HG02588 (cell line): ENCODE data around the gene SARNP.
"Not testable (repeated sequence)": the region's sequence is repeated elsewhere in the genome, so short reads cannot be mapped to it uniquely, and the experiment has no call there.

Experiments
- ATAC-seq: cut with Tn5 transposase; IDR thresholded peaks from one replicate; pipeline ENCODE4 v1.9.1; 2021; ENCODE audit warnings: mild to moderate bottlenecking, moderate library complexity; ENCODE audit not compliant: unreplicated experiment

The SARNP gene

GRCh38 chr12:55817345-55818139, at the start of gene SARNP, which contains the start of gene ORMDL2:
Gene SARNP, minus strand, starts transcription at chr12:55817724. Its CDS starts 23 bp downstream, at chr12:55817701.
Gene ORMDL2, plus strand, starts transcription at chr12:55818041. Its CDS starts 959 bp downstream, at chr12:55819000.
- peak; percentile 96 for ATAC-seq

GRCh38 chr12:55866454-55867004, 49.0 kb upstream of the SARNP start:
- not testable (repeated sequence) for ATAC-seq

- no peak for ATAC-seq
Measured at GRCh38 chr12:55865327-55865726, 47.8 kb upstream of the SARNP start.

GRCh38 chr12:55862931-55863330, 45.4 kb upstream of the SARNP start:
- ATAC-seq = not testable (repeated sequence)

GRCh38 chr12:55862286-55862685, 44.8 kb upstream of the SARNP start:
- no peak for ATAC-seq

- ATAC-seq = no peak
Measured at GRCh38 chr12:55861871-55862270, 44.3 kb upstream of the SARNP start.

- ATAC-seq = no peak
Measured at GRCh38 chr12:55861396-55861795, 43.9 kb upstream of the SARNP start.

GRCh38 chr12:55852740-55853139, 35.2 kb upstream of the SARNP start:
- ATAC-seq = no peak

- no peak for ATAC-seq
Measured at GRCh38 chr12:55850893-55851292, 33.4 kb upstream of the SARNP start.

- ATAC-seq = no peak
Measured at GRCh38 chr12:55850401-55850800, 32.9 kb upstream of the SARNP start.

GRCh38 chr12:55849616-55850343, 32.3 kb upstream of the SARNP start:
- ATAC-seq = no peak

- ATAC-seq = no peak
Measured at GRCh38 chr12:55847603-55848291, 30.2 kb upstream of the SARNP start.

GRCh38 chr12:55847033-55847432, 29.5 kb upstream of the SARNP start:
- peak; percentile 50 for ATAC-seq

GRCh38 chr12:55845785-55846496, 28.4 kb upstream of the SARNP start:
- no peak for ATAC-seq

GRCh38 chr12:55845361-55845760, 27.8 kb upstream of the SARNP start:
- ATAC-seq = no peak

GRCh38 chr12:55844961-55845360, 27.4 kb upstream of the SARNP start:
- ATAC-seq = no peak

- no peak for ATAC-seq
Measured at GRCh38 chr12:55843431-55843830, 25.9 kb upstream of the SARNP start.

- ATAC-seq = no peak
Measured at GRCh38 chr12:55842681-55843429, 25.3 kb upstream of the SARNP start, which contains the start of gene MMP19. Gene MMP19, minus strand, starts transcription at chr12:55842936. Its CDS starts 106 bp downstream, at chr12:55842830.

- ATAC-seq = no peak
Measured at GRCh38 chr12:55840581-55841351, 23.2 kb upstream of the SARNP start.
